HEK293 (cell line): ENCODE data around the gene TUNAR.

Source experiments
- CTCF ChIA-PET: fragments of 350-600 bp; formaldehyde crosslinking; extraction: SDS; loops from one replicate; lab custom pipeline; 2021; ENCODE audit warnings: antibody characterized with exemption; lab: Yijun Ruan, JAX
- POLR2A ChIA-PET: fragments of 300-600 bp; formaldehyde crosslinking; extraction: SDS; loops from one replicate; lab custom pipeline; 2020; ENCODE audit warnings: antibody characterized with exemption, inconsistent platforms; lab: Yijun Ruan, JAX
- H3K27ac ChIP-seq: fragments of 200-500 bp; sonication (Bioruptor generic); 2 replicates; pipeline ENCODE4 v1.5.1; 2014; ENCODE audit warnings: low read depth, low read length, control low read depth, inconsistent platforms; ENCODE audit errors: extremely low read depth
- H3K36me3 ChIP-seq, 2 experiments: fragments of 200-500 bp in 1 of 2; sonication (Bioruptor generic) in 1 of 2; 1 replicate in 1 of 2; 2 replicates in 1 of 2; pipeline ENCODE4 v1.5.1; 2014 to 2017; ENCODE audit warnings: inconsistent platforms in 2 of 2, low read length in 2 of 2; ENCODE audit not compliant: control insufficient read depth in 2 of 2, insufficient read depth in 1 of 2
- H3K4me1 ChIP-seq: fragments of 200-500 bp; sonication (Bioruptor generic); 2 replicates; pipeline ENCODE4 v1.5.1; 2014; ENCODE audit warnings: mild to moderate bottlenecking, low read length, inconsistent platforms; ENCODE audit not compliant: control insufficient read depth, insufficient read depth
- H3K4me3 ChIP-seq: 2 replicates; pipeline ENCODE4 v1.5.1; 2011; ENCODE audit warnings: low read depth, mild to moderate bottlenecking, control low read depth, low read length, moderate library complexity
- H3K9me3 ChIP-seq: fragments of 200-500 bp; sonication (Bioruptor generic); 2 replicates; pipeline ENCODE4 v1.5.1; 2014; ENCODE audit warnings: low read depth, low read length, inconsistent platforms; ENCODE audit not compliant: control insufficient read depth, insufficient read depth
- AEBP2 ChIP-seq: fragments of 450-650 bp; formaldehyde crosslinking; IDR thresholded peaks from 2 replicates; pipeline ENCODE4 v1.5.1; 2016; ENCODE audit warnings: missing biosample characterization, missing genetic modification characterization, borderline replicate concordance
- BCL11A ChIP-seq: fragments of 450-650 bp; formaldehyde crosslinking; IDR thresholded peaks from 2 replicates; pipeline ENCODE4 v1.5.1; 2016; ENCODE audit warnings: low read depth, missing biosample characterization, missing genetic modification characterization
- EGR2 ChIP-seq: fragments of 450-650 bp; formaldehyde crosslinking; IDR thresholded peaks from 2 replicates; pipeline ENCODE4 v1.5.1; 2016; ENCODE audit warnings: low read depth, missing biosample characterization, missing genetic modification characterization
- GLIS1 ChIP-seq: fragments of 450-650 bp; formaldehyde crosslinking; IDR thresholded peaks from 2 replicates; pipeline ENCODE4 v1.5.1; 2016; ENCODE audit warnings: missing biosample characterization, missing genetic modification characterization
- MEIS1 ChIP-seq: sonication (generic); formaldehyde crosslinking; IDR thresholded peaks from 2 replicates; pipeline ENCODE4 v1.8.1; 2022; ENCODE audit warnings: missing genetic modification reagents, mild to moderate bottlenecking, borderline replicate concordance
- OSR2 ChIP-seq: fragments of 450-650 bp; formaldehyde crosslinking; IDR thresholded peaks from 2 replicates; pipeline ENCODE4 v1.5.1; 2016; ENCODE audit warnings: missing biosample characterization, missing genetic modification characterization
- TSHZ1 ChIP-seq: fragments of 450-650 bp; formaldehyde crosslinking; IDR thresholded peaks from 2 replicates; pipeline ENCODE4 v1.5.1; 2016; ENCODE audit warnings: missing biosample characterization, missing genetic modification characterization, borderline replicate concordance
- YY1 ChIP-seq: fragments of 450-650 bp; formaldehyde crosslinking; IDR thresholded peaks from 2 replicates; pipeline ENCODE4 v1.5.1; 2018; ENCODE audit warnings: missing biosample characterization, missing genetic modification characterization
- ZBTB8A ChIP-seq: fragments of 450-650 bp; formaldehyde crosslinking; IDR thresholded peaks from 2 replicates; pipeline ENCODE4 v1.5.1; 2016; ENCODE audit warnings: missing biosample characterization, missing genetic modification characterization
- ZNF16 ChIP-seq: fragments of 450-650 bp; formaldehyde crosslinking; IDR thresholded peaks from 2 replicates; pipeline ENCODE4 v1.5.1; 2016; ENCODE audit warnings: low read depth, missing biosample characterization, missing genetic modification characterization
- ZNF214 ChIP-seq: fragments of 450-650 bp; formaldehyde crosslinking; IDR thresholded peaks from 2 replicates; pipeline ENCODE4 v1.5.1; 2017; ENCODE audit warnings: missing biosample characterization, mild to moderate bottlenecking, missing genetic modification characterization, borderline replicate concordance
- ZNF23 ChIP-seq: fragments of 450-650 bp; formaldehyde crosslinking; IDR thresholded peaks from 2 replicates; pipeline ENCODE4 v1.5.1; 2016; ENCODE audit warnings: missing biosample characterization, missing genetic modification characterization, borderline replicate concordance
- ZNF394 ChIP-seq: fragments of 450-650 bp; formaldehyde crosslinking; IDR thresholded peaks from 2 replicates; pipeline ENCODE4 v1.5.1; 2016; ENCODE audit warnings: missing biosample characterization, missing genetic modification characterization, mild to moderate bottlenecking, moderate library complexity, borderline replicate concordance
- ZNF404 ChIP-seq: fragments of 450-650 bp; formaldehyde crosslinking; IDR thresholded peaks from 2 replicates; pipeline ENCODE4 v1.5.1; 2017; ENCODE audit warnings: missing biosample characterization, missing genetic modification characterization
- ZNF529 ChIP-seq: fragments of 450-650 bp; formaldehyde crosslinking; IDR thresholded peaks from 2 replicates; pipeline ENCODE4 v1.5.1; 2017; ENCODE audit warnings: missing genetic modification characterization, missing biosample characterization; ENCODE audit not compliant: insufficient replicate concordance
- ZNF621 ChIP-seq: fragments of 450-650 bp; formaldehyde crosslinking; IDR thresholded peaks from 2 replicates; pipeline ENCODE4 v1.5.1; 2017; ENCODE audit warnings: missing biosample characterization, missing genetic modification characterization
- ZNF654 ChIP-seq: fragments of 450-650 bp; formaldehyde crosslinking; IDR thresholded peaks from 2 replicates; pipeline ENCODE4 v1.5.1; 2016; ENCODE audit warnings: low read depth, missing biosample characterization, missing genetic modification characterization
- ZNF658 ChIP-seq: fragments of 450-650 bp; formaldehyde crosslinking; IDR thresholded peaks from 2 replicates; pipeline ENCODE4; 2016; ENCODE audit warnings: missing biosample characterization, missing genetic modification characterization
- ZNF670 ChIP-seq: fragments of 450-650 bp; formaldehyde crosslinking; IDR thresholded peaks from 2 replicates; pipeline ENCODE4 v1.5.1; 2016; ENCODE audit warnings: missing biosample characterization, missing genetic modification characterization, low read depth
- ZNF707 ChIP-seq: fragments of 450-650 bp; formaldehyde crosslinking; IDR thresholded peaks from 2 replicates; pipeline ENCODE4 v1.5.1; 2016; ENCODE audit warnings: missing biosample characterization, missing genetic modification characterization
- ZNF843 ChIP-seq: fragments of 450-650 bp; formaldehyde crosslinking; IDR thresholded peaks from 2 replicates; pipeline ENCODE4 v1.5.1; 2016; ENCODE audit warnings: missing biosample characterization, missing genetic modification characterization
- TF ChIP-seq, protein P1 (sequence below): fragments of 450-650 bp; formaldehyde crosslinking; IDR thresholded peaks from 2 replicates; pipeline ENCODE4 v1.5.1; 2017; ENCODE audit warnings: missing biosample characterization, missing genetic modification characterization

Gene TUNAR

GRCh38 chr14:95840094-95840700 lies 36.4 kb upstream of the TUNAR start (continued):
- TF ChIP-seq ZNF214 (tag by site-specific recombination) (no peak), YY1 (tag by site-specific recombination) (no peak)

- H3K4me3 ChIP-seq: no peak overlapping the region
- TF ChIP-seq ZNF529 (tag by site-specific recombination): no peak
- no peak for TF ChIP-seq ZNF654 (tag by site-specific recombination)
- ChIA-PET CTCF (no interaction called here), POLR2A (no interaction called here)
- no peaks in the 10 kb centered on the region for H3K4me1 ChIP-seq
- H3K36me3 ChIP-seq: no peaks in the 10 kb centered on the region
- no peaks in the 10 kb centered on the region for H3K9me3 ChIP-seq
- no peak overlapping the region for H3K27ac ChIP-seq
Measured at GRCh38 chr14:95841668-95842067, 35.0 kb upstream of the TUNAR start.

GRCh38 chr14:95849761-95850160 lies 26.9 kb upstream of the TUNAR start:
- Histone ChIP-seq H3K36me3 (no peaks in the 10 kb centered on the region), H3K9me3 (no peaks in the 10 kb centered on the region), H3K27ac (no peak overlapping the region), H3K4me1 (no peaks in the 10 kb centered on the region), H3K4me3 (no peak overlapping the region)
- TF ChIP-seq ZNF654 (tag by site-specific recombination): no peak
- TF ChIP-seq ZNF394 (tag by site-specific recombination): no peak
- no peak for TF ChIP-seq ZNF658
- no peak for TF ChIP-seq ZNF843 (tag by site-specific recombination)
- TF ChIP-seq AEBP2 (tag by site-specific recombination): no peak
- no peak for TF ChIP-seq ZNF16
- no peak for TF ChIP-seq ZBTB8A (tag by site-specific recombination)
- no peak for TF ChIP-seq BCL11A (tag by site-specific recombination)
- no peak for TF ChIP-seq EGR2 (tag by site-specific recombination)
- TF ChIP-seq TSHZ1 (tag by site-specific recombination): no peak
- no peak for TF ChIP-seq ZNF404
- no peak for TF ChIP-seq MEIS1 (CRISPR knock-in tag)
- no peak for TF ChIP-seq ZNF23 (tag by site-specific recombination)
- no peak for TF ChIP-seq ZNF670 (tag by site-specific recombination)
- no peak for TF ChIP-seq ZNF621 (tag by site-specific recombination)
- TF ChIP-seq ZNF707 (tag by site-specific recombination): no peak
- no peak for TF ChIP-seq GLIS1 (tag by site-specific recombination)
- TF ChIP-seq, protein P1, sequence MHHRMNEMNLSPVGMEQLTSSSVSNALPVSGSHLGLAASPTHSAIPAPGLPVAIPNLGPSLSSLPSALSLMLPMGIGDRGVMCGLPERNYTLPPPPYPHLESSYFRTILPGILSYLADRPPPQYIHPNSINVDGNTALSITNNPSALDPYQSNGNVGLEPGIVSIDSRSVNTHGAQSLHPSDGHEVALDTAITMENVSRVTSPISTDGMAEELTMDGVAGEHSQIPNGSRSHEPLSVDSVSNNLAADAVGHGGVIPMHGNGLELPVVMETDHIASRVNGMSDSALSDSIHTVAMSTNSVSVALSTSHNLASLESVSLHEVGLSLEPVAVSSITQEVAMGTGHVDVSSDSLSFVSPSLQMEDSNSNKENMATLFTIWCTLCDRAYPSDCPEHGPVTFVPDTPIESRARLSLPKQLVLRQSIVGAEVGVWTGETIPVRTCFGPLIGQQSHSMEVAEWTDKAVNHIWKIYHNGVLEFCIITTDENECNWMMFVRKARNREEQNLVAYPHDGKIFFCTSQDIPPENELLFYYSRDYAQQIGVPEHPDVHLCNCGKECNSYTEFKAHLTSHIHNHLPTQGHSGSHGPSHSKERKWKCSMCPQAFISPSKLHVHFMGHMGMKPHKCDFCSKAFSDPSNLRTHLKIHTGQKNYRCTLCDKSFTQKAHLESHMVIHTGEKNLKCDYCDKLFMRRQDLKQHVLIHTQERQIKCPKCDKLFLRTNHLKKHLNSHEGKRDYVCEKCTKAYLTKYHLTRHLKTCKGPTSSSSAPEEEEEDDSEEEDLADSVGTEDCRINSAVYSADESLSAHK (tag by site-specific recombination): no peak
- no peak for TF ChIP-seq ZNF214 (tag by site-specific recombination)
- TF ChIP-seq OSR2 (tag by site-specific recombination): no peak
- POLR2A ChIA-PET: no interaction called here
- CTCF ChIA-PET: no interaction called here
